Activated gamma-delta T cell treated with anti-CD3 and anti-CD28 coated beads, Interleukin-2, amount 50 U/mL, for 16 hours (primary cell): ENCODE data around the gene DTX3.
"Not testable (repeated sequence)": the region's sequence is repeated elsewhere in the genome, so short reads cannot be mapped to it uniquely, and the experiment has no call there.

Source experiments
- DNase-seq: peaks from one replicate; pipeline ENCODE4 v3.0.0-alpha.2; 2020; ENCODE audit warnings: low read depth

DTX3 gene

GRCh38 chr12:57607958-57608663 is 3.5 kb downstream of the DTX3 start:
- no peak for DNase-seq

DNA sequence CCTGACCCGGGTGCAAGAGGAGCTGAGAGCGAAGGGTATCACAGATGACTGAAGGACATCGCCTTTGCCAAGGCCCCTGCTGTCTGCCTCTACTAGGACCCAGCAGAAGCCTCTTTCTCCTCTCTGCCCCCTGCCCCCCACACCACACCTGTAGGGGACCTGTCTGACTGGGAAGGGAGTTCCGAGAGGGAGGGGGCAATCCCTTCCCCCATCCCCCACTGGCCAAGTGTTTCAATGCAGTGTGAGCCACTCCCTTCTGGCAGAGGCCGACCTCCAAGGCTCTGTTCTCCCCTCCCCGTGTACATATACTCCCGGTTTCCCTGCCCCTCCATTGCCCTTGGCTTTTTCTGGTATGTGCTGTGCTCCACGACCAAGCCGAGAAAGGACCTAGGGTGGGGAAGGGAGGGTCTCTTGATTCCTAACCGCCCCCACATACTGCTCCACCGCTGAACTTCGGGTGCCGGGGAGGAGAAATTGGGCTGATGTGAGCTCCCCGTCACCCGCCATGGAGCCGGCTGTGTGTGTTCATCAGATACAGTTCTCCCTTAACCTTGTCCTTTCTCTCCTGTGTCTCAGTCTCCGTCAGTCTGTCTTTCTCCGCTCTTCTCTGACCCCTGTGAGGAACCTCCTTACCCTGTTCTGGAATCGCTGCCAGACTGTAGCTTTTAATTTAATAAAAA is 4.6 kb downstream of the DTX3 start:
- no peak for DNase-seq

DNA sequence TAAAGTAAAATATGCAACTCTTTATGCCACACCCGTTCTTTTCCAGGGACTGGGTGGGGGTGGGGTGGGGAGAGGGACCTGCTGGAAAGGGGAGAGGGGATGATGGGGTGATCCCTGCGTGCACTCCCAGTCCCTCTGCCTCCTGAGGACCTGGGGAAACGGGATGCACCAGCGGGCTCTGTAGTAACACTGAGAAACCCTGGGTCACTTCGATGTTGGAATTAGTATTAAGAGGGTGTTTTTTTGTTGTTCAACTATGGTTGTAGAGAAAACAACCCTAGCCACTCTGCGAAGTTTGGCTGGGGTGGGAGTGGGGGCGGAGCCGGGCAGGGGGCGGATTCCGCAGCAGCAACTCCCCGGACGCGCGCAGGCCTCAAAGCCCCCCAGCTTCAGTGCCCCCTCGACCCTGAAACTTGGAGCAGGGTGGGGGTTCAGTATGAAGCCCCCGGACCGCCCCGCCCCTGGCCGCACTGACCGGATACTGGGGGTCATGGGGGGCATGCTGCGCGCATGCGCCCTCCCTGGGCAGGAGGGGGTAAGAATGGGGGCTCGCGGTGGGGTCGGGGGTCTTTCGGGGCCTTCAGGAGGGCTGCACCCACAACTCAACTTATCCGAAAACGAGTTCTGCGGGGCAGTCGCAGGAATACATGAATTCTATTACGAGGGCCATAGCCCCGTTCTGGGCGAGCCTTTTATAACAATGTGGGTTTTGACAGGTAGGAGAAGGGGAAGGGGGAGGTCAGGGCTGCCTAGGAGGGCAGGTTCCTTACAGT is 5.3 kb downstream of the DTX3 start:
- DNase-seq = no peak

DNA sequence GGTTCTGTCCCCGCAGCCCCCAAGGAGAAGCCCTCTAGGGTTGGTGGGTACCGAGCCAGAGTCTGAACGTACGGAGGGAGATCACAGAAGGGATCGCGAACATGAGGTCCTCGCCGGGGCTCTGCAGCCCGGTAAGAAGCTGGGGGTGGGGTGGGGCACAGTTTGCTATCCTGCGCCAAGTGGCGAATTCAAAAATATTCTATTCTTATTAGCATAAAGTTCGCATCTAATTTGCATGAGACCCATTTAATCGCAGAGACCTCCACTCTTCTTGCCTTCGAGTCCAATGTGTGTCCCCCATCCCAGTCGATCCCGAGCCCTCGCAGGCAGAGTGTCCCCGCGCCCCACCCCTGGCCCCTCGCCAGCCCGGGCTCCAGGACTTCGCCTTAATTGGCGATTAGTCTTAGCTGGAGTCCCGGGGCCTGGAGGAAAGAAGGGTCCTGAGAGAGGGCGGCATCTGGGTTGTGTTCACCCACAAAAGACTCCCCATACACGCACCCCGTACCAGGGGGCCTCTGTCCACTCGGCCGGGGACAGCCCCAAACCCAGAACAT is 6.0 kb downstream of the DTX3 start:
- no peak for DNase-seq

DNA sequence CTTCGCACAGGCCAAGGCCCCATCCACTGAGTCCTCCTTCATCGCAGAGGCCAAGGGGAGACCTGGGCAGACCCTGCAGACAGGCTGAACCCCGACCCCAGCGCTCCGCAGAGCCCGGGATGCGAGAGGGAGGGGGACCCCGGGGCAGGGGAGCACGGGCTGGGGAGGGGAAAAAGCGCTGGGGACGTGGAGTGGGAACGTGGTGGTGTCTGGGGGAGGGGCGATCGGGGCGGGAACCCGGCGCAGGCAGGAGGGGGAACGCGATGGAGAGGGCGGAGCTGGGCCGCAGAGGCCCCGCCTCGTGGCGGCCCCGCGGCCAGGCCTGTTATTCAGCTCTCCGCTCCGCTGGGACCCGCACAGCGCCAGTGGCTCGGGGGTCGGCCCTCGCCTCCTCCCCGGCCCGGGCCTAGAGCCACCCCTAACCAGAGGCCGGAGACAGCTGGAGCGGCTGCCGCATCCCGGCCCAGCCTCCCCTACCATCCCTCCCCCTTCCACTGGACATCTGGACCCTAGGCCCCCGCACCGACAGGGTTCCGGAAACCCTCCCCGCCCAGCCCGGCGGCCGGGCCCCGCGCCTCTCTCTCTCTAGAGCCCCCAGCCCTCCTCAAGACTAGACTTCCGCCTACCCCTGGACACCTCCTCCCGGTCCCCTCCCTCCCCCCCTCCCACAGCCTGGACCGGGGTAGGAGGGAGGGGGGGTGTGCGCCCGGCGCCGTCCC is 6.6 kb downstream of the DTX3 start, which contains the start of gene ARHGEF25:
Gene ARHGEF25 (plus strand): TSS at position 328 of the 719 bp plus-strand sequence. CDS start 460 bp downstream, outside the sequence.
- no peak for DNase-seq

DNA sequence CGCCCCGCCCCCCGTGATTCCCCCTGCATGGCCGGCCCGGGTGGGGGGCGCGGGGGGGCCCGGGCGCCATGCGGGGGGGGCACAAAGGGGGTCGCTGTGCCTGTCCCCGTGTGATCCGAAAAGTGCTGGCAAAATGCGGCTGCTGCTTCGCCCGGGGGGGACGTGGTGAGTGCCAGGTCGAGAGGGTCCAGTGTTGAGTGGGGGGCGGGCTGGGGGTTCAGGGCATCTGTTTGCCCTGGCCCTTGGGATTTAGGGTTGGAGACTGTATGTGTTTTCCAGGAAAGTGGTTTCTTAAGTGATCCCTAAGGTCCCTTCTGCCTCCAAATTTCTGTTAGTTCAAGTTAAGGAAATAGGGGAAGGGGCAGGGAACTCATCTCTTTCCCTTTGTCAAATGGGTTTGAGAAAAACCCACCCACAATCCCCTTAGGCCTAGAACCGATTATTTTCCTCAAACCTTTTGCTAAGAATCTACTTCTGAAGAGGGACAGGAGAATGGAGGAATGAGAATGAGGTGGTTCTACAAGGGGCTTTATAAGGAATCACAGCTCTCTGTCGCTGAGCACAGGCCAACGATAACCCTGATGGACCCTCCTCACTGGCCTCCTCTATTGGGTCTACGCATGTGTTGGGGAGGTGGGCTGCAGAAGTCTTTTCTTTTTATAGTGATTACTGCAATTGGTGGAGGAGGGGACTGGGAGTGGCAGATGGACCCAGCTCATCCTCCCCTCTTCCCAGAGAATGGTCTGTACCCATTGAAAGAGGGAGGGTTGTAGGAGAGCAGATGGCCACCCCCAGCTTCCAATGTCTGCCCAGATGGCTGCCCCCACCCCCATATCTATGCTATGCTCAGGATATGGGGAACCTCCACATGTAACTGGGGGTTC is 7.4 kb downstream of the DTX3 start:
- DNase-seq = no peak

DNA sequence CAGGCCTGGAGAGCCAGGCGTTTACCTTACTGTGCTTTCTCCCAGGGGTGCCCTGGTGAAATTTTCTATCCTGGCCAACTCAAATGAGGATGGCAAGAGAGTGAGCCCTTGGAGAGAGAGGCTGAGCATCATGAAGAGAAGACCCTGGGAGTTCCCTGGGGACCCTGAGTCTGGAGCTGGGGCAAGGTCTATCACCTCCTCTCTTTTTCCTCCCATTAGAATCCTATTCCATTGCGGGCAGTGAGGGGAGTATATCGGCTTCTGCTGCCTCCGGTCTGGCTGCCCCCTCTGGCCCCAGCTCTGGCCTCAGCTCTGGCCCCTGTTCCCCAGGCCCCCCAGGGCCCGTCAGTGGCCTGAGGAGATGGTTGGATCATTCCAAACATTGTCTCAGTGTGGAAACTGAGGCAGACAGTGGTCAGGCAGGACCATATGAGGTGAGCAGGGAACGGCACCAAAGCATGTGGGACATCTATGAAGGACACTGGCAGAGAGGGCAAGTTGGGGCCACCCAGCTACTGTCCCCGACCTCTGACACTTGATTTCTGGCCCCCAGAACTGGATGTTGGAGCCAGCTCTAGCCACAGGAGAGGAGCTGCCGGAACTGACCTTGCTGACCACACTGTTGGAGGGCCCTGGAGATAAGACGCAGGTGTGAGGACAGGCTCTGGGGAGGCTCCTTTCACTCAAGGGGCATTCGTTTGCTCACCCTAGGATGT is 8.2 kb downstream of the DTX3 start:
- no peak for DNase-seq

GRCh38 chr12:57613427-57614109 is 8.9 kb downstream of the DTX3 start:
- no peak for DNase-seq

DNA sequence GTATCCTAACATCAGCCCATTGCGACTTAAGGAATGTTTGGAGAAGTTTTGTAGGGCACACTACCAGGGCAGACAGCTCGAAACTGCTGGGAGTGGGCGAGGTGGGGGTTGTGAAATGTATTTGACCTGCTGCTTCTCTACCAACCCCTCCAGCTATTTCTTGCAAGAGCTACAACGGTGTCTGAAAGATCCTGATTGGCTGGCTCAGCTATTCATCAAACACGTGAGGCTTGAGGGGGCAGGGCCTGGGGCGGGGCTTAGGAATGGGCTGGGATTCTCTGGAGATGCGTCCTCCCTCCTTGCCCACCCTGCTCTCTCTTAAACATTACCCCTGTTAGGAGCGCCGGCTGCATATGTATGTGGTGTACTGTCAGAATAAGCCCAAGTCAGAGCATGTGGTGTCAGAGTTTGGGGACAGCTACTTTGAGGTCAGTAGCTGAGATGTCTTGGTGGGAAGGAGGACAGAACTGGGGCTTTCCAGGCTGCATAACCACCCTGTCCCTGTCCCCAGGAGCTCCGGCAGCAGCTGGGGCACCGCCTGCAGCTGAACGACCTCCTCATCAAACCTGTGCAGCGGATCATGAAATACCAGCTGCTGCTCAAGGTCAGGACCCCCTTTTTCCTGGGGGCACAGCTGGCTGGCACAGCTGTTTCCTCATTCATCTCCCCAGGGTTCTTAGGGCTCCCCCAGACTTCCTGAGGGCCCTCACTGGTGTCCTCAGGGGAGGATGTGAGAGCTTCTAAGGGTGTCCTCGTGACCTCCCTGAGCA is 9.7 kb downstream of the DTX3 start:
- no peak for DNase-seq

DNA sequence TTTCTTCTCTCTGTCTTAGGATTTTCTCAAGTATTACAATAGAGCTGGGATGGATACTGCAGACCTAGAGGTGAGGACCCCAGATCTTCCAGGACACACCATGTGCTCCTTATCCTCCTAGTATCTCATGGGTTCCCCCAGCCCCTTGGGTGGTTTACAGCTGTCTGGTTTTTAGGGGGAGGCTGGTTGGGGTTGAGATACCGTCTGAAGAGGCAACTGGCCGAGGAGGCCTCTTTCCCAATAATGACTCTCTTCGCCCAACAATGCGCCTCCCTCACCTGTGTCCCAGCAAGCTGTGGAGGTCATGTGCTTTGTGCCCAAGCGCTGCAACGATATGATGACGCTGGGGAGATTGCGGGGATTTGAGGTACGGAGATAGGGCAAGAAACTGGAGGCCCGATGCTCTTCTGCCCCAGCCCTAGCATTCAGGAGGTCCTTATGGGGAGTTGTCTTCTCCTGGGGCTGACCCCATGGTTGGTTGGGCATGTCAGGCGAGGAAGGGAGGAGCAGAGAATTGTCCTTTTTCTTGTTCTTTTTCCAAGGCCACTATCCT is 10.4 kb downstream of the DTX3 start:
- no peak for DNase-seq

GRCh38 chr12:57615637-57616036 is 11.0 kb downstream of the DTX3 start:
- DNase-seq = no peak

DNA sequence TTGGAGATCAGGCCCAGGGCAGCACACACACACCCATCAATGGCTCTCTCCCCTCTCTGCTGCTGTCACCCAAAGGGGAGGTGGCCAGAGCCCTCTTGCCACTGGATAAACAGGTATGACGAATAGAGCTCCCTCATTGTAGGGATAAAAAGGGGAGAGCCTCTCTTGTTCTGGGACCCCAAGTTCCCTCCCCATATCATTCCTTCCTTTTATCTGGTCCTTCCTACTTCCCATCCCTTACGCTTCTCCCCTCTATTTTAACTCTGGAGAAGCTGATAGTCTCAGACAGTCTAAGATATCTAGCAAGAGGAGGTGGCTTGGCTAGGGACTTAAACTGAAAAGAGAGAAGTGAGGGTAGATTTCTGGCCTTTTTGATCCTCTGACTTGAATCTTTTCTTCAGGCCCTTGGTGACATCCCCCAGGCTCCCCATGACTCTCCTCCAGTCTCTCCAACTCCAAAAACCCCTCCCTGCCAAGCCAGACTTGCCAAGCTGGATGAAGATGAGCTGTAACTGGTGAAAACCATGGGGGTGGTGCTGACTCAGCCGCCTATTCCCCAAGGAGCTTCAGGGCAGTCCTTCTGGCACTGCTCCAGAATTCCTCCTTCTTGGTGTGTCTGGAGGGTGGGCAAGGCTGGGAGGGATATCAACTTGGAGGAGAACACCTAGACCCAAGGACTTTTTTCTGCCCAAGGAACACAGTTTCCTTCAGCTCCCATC is 11.9 kb downstream of the DTX3 start:
- DNase-seq = no peak

- no peak for DNase-seq
These were observed 13.3 kb downstream of the DTX3 start for GRCh38 chr12:57617942-57618341.

- DNase-seq = not testable (repeated sequence)
These were observed 13.8 kb downstream of the DTX3 start for GRCh38 chr12:57618431-57618830.

GRCh38 chr12:57618966-57619433 is 14.4 kb downstream of the DTX3 start:
- DNase-seq = no peak

DNA sequence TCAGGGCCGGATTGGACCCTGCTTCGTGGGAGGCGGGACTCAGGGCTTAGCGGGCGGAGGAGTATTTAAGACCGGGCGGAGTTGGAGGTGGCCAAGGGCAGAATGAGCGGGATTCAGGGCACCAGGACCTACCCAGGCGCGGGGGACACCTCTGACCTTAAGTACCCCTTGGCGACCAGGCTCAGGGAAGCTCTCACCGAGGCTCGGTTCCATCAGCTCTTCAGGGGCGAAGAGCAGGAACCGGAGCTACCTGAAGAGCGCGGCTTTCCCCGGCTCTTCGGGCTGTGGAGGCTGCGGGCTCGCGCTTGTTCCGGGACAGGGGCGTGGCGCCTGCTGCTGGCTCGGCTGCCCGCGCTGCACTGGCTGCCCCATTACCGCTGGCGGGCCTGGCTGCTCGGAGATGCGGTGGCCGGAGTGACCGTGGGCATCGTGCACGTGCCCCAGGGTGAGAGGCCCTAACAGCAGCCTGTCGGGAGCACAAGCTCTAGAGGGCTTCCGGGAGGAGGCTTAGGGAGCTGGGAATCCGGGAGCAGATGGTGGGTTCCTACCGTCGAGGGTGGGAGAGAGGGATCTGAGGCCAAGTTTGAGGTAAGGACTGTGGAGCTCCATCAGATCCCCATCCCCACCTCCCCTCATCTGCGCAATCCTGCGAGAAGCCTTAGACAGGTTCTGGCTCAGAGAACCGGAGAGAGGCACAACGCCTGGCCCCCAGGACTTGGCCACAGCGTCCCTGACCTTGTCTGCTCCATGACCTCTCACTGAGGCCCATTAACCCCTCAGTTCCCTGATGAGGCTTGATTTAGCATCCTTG is 15.0 kb downstream of the DTX3 start:
- no peak for DNase-seq
